WI38 (cell line): ENCODE measurements around the gene NAPB.
"Not testable (repeated sequence)": the region's sequence is repeated elsewhere in the genome, so short reads cannot be mapped to it uniquely, and the experiment has no call there.

Experiments
- H3K4me3 ChIP-seq: 2 replicates; pipeline ENCODE4 v1.5.1; 2011; ENCODE audit warnings: low read depth, mild to moderate bottlenecking, control low read depth, low read length
- TF ChIP-seq, protein P1 (sequence below): IDR thresholded peaks from 2 replicates; pipeline ENCODE4 v1.5.1; 2012; ENCODE audit warnings: low read depth, mild to moderate bottlenecking, control low read depth, low read length

The NAPB gene

DNA sequence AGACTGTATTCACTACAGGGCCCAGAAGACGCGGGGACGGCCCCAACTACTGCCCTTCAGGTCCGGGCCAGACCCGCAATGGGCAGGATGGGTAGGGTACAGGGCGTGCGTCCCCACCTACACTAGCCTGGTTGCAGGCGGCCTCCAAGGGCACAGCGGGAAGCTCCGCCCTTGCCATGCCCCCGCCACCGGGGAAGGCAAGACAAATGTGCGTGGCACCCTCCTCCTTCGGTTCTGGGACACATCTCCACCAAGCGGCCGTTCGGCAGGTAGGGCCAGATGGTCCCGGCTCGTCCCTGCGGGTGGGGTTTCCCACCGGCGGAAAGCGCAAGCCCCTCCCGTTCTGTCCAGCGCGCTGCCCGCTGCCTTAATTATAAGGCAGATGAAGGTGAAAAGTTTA lies 65.1 kb downstream of the NAPB start:
- TF ChIP-seq, protein P1, sequence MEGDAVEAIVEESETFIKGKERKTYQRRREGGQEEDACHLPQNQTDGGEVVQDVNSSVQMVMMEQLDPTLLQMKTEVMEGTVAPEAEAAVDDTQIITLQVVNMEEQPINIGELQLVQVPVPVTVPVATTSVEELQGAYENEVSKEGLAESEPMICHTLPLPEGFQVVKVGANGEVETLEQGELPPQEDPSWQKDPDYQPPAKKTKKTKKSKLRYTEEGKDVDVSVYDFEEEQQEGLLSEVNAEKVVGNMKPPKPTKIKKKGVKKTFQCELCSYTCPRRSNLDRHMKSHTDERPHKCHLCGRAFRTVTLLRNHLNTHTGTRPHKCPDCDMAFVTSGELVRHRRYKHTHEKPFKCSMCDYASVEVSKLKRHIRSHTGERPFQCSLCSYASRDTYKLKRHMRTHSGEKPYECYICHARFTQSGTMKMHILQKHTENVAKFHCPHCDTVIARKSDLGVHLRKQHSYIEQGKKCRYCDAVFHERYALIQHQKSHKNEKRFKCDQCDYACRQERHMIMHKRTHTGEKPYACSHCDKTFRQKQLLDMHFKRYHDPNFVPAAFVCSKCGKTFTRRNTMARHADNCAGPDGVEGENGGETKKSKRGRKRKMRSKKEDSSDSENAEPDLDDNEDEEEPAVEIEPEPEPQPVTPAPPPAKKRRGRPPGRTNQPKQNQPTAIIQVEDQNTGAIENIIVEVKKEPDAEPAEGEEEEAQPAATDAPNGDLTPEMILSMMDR: no peak
- no peak overlapping the region for H3K4me3 ChIP-seq

DNA sequence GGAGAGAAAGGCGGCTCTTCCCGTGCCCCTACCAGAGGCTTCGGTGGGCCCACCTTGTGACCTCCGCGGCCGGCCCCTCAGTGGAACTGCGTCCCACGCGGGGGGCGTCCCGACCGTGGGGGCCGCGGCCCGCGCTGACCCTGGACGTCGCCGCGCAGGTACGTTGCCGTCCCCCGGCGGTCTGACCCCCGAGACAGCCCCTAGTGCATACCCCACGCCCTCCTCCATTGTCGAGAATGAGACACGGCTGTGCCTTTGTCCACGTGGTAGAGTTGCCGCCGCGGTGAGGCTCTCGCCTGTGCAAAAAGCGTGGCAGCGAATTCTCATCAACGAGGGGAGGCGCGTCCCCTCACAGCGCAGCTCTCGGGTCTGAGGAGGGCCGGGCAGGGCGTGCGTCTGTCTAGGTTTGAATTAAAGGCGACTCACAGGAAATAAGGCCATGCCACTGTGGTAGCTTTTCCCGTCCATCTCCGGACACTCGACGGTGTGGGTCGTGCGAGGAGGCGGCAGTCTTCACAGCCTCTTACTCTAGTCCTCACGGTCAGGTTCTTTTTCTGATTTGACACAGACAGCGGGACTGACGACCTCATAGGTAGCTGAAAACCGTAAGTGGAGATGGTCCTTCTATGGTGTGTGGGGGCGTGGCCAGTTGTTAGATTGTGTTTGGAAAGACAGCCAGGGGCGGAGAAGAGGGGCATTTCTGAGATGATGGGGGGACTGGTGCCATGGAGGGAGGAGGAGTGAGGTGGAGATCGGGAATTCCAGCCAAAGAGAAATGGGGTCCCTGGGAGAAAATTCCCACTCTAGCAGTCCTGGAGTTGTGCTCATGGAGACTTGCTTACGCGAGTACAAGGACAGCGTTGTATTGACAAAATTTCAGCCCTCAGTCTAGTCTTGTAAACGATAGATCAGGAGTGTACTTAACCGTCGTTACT lies 70.1 kb downstream of the NAPB start:
- H3K4me3 ChIP-seq: peak overlapping the region; percentile 93
- TF ChIP-seq, protein P1: no peak

DNA sequence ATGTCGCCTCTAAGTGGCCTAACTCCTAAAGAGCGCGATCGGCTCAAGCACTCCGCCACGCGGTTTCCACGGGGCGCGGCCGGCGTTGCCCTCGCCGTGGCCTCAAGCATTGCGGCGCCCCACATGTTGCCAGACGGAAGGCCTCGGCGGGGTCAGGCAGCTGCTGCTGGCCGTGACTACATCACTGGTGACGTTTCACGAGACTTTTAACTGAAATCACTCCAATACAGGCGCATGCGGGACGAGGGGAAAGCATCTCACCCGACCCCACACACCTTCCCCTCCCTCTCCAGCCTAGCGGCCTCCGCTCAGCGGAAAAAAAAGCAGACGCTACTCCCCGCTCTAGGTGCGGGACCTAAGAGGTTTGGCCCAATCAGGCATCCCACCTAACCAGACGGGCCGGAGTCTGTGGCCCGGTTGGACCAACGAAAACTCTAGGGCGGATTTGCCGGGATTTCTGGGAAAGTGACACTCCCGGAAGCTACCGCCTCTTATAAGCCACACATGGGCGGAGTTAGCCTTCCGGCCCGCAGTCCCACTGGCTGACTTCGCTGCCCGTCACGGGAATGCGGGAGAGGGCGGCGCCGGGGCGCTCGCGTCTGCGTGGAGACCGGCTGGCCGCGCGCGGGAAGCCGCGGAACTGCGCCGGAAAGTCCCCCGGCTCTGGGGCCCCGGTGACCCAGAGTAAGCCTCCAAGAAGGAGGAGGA lies 70.9 kb downstream of the NAPB start, which contains the start of gene NXT1:
Gene NXT1 (plus strand): TSS at position 596 of the 708 bp plus-strand sequence. CDS start 3,251 bp downstream, outside the sequence.
- peak within 1 kb of the TSS; percentile 93 for H3K4me3 ChIP-seq
- TF ChIP-seq, protein P1: no peak

DNA sequence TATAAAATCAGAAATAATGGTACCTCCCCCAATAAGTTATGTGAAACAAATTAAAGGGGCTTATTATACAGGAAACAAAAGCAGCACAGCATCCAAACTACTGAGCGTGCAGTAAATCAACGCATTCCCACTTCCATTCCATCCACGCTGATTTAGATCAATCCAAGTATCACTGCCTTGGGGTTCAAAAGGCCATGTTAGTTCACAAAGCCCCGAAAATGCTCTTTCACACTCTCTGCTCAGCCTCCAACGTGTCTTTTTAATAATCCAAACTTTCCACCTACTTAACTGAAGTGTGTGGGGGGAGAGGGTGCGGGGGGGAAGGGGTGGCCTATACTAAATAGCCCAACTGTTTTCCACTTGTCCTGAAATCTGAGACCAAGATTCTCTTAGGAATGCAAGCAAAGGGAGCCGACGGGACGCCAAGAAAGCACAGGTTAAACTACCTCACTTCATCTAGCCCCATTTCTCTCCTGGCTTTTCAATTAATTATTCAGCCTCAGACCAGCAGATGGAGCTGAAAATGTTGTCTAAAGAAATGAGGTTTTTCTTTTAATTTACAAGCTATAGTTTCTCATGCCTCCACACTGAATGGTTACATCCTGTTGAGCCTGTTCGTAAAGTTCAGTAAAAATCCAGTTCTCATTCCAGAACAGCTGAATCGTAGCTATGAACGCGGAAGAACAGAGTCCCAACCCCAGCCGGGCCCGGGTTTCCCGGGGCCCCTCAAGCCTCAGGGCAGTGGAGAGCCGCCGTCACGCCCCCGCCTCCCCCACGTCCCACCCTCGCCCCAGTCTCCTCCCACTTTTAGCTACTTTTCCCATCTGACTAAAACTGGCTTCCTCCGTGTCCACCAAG lies 71.7 kb downstream of the NAPB start:
- TF ChIP-seq, protein P1: no peak
- peak overlapping the region; percentile 93 for H3K4me3 ChIP-seq

DNA sequence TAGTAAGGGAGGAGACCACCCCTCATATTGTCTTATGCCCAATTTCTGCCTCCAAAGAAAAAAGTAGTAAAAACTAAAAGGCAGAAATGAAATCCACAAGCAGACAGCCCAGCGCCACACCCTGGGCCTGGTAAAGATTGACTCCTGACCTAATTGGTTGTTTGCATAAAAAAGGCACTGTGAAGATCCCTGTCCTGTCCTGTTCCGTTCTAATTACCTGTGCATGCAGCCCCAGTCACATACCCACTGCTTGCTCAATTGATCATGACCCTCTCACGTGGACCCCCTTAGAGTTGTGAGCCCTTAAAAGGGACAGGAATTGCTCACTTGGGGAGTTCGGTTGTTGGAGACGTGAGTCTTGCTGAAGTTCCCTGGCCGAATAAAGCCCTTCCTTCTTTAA lies 72.8 kb downstream of the NAPB start:
- not testable (repeated sequence) for H3K4me3 ChIP-seq

DNA sequence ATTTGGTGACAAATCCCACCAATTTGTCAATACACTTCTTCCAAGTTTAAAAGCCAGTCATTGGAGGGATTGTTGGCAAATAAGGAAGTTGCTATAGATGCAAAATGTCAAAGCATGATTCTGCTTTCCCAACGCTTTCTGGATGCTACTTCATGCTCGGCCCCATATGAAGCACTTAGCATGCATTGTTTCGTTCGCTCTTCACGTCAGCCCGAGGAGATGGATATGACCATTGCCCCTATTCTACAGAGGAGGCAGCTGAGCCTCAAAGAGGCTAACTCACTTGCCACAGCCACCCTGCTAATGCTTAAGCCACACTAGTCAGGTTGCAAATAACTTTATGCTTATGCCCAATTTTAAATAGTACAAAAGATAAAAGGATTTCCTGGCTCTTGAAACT lies 73.5 kb downstream of the NAPB start:
- TF ChIP-seq, protein P1: no peak
- no peak overlapping the region for H3K4me3 ChIP-seq

DNA sequence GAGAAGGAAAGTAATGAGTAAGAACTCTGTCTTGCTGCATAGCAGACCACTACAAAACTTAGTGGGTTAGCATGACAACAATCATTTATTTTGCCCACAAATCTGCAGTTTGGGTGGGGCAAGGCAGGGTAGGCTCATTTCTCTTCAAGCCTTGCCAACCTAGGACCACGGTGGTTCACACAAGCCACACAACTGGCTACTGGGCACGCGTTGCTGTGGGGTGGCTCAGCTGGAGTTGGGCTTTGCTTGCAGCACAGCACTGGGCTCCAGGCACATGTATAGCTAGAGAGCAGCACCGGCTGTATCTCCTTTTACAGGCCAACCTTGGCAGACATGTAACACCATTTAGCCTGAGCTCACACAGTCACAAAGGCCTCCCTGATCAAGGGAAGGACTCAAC lies 75.3 kb downstream of the NAPB start:
- no peak overlapping the region for H3K4me3 ChIP-seq
- TF ChIP-seq, protein P1: no peak
